IMR-90 (cell line): ENCODE measurements around the gene RMI2.
"Not testable (repeated sequence)": the region's sequence is repeated elsewhere in the genome, so short reads cannot be mapped to it uniquely, and the experiment has no call there.

ENCODE experiments used
- BHLHE40 ChIP-seq: fragments of 150-350 bp; IDR thresholded peaks from 2 replicates; pipeline ENCODE4 v1.6.1; 2016; ENCODE audit warnings: mild to moderate bottlenecking, low read depth, low read length
- CEBPB ChIP-seq: IDR thresholded peaks from 2 replicates; pipeline ENCODE4 v1.6.1; 2012; ENCODE audit warnings: low read depth, low read length, improper control_type of control experiment
- CHD1 ChIP-seq: IDR thresholded peaks from 2 replicates; pipeline ENCODE4 v1.6.1; 2012; ENCODE audit warnings: low read depth, low read length, improper control_type of control experiment
- CTCF ChIP-seq: conservative IDR thresholded peaks from 2 replicates; pipeline ENCODE4 v1.5.1; 2012; ENCODE audit warnings: mild to moderate bottlenecking, low read depth, low read length, improper control_type of control experiment
- ELK1 ChIP-seq: fragments of 150-350 bp; IDR thresholded peaks from 2 replicates; pipeline ENCODE4 v1.6.1; 2016; ENCODE audit warnings: low read depth, mild to moderate bottlenecking, low read length, moderate library complexity, borderline replicate concordance
- FOS ChIP-seq: fragments of 150-350 bp; IDR thresholded peaks from 2 replicates; pipeline ENCODE4 v1.6.1; 2016; ENCODE audit warnings: low read depth, low read length
- MAFK ChIP-seq: IDR thresholded peaks from 2 replicates; pipeline ENCODE4 v1.6.1; 2012; ENCODE audit warnings: low read depth, low read length, improper control_type of control experiment
- MXI1 ChIP-seq: IDR thresholded peaks from 2 replicates; pipeline ENCODE4 v1.6.1; 2012; ENCODE audit warnings: low read depth, mild to moderate bottlenecking, low read length, moderate library complexity, borderline replicate concordance
- POLR2A ChIP-seq: IDR thresholded peaks from 2 replicates; pipeline ENCODE4 v1.6.1; 2012; ENCODE audit warnings: mild to moderate bottlenecking, low read depth, low read length
- RAD21 ChIP-seq: IDR thresholded peaks from 2 replicates; pipeline ENCODE4 v1.6.1; 2012; ENCODE audit warnings: low read length, improper control_type of control experiment
- RCOR1 ChIP-seq: IDR thresholded peaks from 2 replicates; pipeline ENCODE4 v1.6.1; 2012; ENCODE audit warnings: mild to moderate bottlenecking, low read length, improper control_type of control experiment; ENCODE audit not compliant: insufficient replicate concordance
- SMC3 ChIP-seq: fragments of 150-350 bp; IDR thresholded peaks from 2 replicates; pipeline ENCODE4 v1.6.1; 2016; ENCODE audit warnings: low read depth, mild to moderate bottlenecking, antibody characterized with exemption, low read length, moderate library complexity
- USF2 ChIP-seq: fragments of 150-350 bp; IDR thresholded peaks from 2 replicates; pipeline ENCODE4 v1.6.1; 2017; ENCODE audit warnings: mild to moderate bottlenecking, antibody characterized with exemption, low read length, low read depth

GRCh38 chr16:11378951-11379350 lies 33.7 kb downstream of the RMI2 start:
- TF ChIP-seq CTCF, CEBPB, POLR2A, USF2, RCOR1, MXI1, FOS, RAD21, MAFK, SMC3, CHD1, BHLHE40, ELK1: not testable (repeated sequence)
